ENCODE data around the gene CNST. TPM values are rescaled to one million over a fixed set of nuclear protein-coding genes. Genes with fewer than 3 reads are reported as not detected.

CNST gene
- total RNA-seq, 1 experiment from 2014 or later = 19.8 TPM

DNA sequence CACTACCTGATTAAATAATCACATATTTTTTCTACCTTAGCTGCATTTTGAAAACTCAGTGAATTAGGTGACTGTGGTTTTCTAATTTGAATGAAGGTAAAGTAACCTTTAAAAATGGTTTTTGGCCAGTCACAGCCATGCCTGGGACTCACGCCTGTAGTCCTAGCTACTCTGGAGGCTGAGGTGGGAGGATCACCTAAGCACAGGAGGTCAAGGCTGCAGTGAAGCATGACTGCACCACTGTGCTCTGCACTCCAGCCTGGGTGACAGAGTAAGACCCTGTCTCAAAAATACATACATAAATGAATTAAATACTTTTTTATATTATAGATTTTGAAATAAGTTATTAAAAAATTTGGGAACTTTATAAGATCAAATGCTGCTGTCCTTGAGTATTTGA is 5.7 kb downstream of the CNST start:
- Mint-ChIP-seq H3K27ac (no peak overlapping the region), H3K4me3 (no peak overlapping the region), H3K4me1 (peaks cover 7% of the 10 kb centered on the region in 2 experiments), H3K9me3 (no peaks in the 10 kb centered on the region), H3K36me3 (ENCODE audit: insufficient read depth in 1 of 3, low read depth in 3 of 3) (no peaks in the 10 kb centered on the region), H3K27me3 (ENCODE audit: low read depth) (no peaks in the 10 kb centered on the region)
- no CpG with 5 or more reads among the region's 1 CpG for WGBS (ENCODE audit: extremely low coverage, insufficient read length, low lambda C conversion rate)
- H4K91ac ChIP-seq (ENCODE audit: insufficient read length, low read depth, low read length) = no peak overlapping the region
- no peak overlapping the region for H3T11ph ChIP-seq (ENCODE audit: low read length)
- H2BK120ac ChIP-seq (ENCODE audit: low read depth, low read length, poor library complexity, severe bottlenecking) = no peak overlapping the region
- TF ChIP-seq, protein P1, sequence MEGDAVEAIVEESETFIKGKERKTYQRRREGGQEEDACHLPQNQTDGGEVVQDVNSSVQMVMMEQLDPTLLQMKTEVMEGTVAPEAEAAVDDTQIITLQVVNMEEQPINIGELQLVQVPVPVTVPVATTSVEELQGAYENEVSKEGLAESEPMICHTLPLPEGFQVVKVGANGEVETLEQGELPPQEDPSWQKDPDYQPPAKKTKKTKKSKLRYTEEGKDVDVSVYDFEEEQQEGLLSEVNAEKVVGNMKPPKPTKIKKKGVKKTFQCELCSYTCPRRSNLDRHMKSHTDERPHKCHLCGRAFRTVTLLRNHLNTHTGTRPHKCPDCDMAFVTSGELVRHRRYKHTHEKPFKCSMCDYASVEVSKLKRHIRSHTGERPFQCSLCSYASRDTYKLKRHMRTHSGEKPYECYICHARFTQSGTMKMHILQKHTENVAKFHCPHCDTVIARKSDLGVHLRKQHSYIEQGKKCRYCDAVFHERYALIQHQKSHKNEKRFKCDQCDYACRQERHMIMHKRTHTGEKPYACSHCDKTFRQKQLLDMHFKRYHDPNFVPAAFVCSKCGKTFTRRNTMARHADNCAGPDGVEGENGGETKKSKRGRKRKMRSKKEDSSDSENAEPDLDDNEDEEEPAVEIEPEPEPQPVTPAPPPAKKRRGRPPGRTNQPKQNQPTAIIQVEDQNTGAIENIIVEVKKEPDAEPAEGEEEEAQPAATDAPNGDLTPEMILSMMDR (conservative IDR thresholded peaks at IDR 0.05) = no peak
- no peaks in the 10 kb centered on the region for H3K27me3 ChIP-seq (ENCODE audit: insufficient read depth, low read length)
- H2BK12ac ChIP-seq (ENCODE audit: insufficient read length, low read depth, low read length) = no peak overlapping the region
- H2BK5ac ChIP-seq (ENCODE audit: insufficient read length, low read length) = no peak overlapping the region
- H2BK15ac ChIP-seq (ENCODE audit: low read depth, low read length) = no peak overlapping the region
- no peak for DNase-seq
- no peak overlapping the region for H3K56ac ChIP-seq (ENCODE audit: insufficient read length, low read depth, low read length)
- no peak overlapping the region for H3K23ac ChIP-seq (ENCODE audit: insufficient read length, low read depth, low read length)
- no peaks in the 10 kb centered on the region for H3K79me1 ChIP-seq (ENCODE audit: insufficient read depth, low read depth, low read length, poor library complexity, severe bottlenecking)
- H3K27ac ChIP-seq (ENCODE audit: insufficient read length, low read depth, low read length) = no peak overlapping the region
- no peak overlapping the region for H3K9ac ChIP-seq (ENCODE audit: extremely low read depth, insufficient read length, low read length)
- no peak overlapping the region for H2AFZ ChIP-seq (ENCODE audit: low read length)
- no peak overlapping the region for H3K4ac ChIP-seq (ENCODE audit: low read depth, low read length)
- peaks cover 5% of the 10 kb centered on the region; the same call in 1 of the 2 replicates for H3K79me2 ChIP-seq (ENCODE audit: insufficient read depth, low read length)
- no peaks in the 10 kb centered on the region for H4K20me1 ChIP-seq (ENCODE audit: control insufficient read depth, insufficient read depth, insufficient read length)
- H3K4me2 ChIP-seq (ENCODE audit: insufficient read depth, insufficient read length, low read length) = no peak overlapping the region
- no peaks in the 10 kb centered on the region for H3K23me2 ChIP-seq (ENCODE audit: insufficient read length, low read depth, low read length, poor library complexity, severe bottlenecking)
- H4K8ac ChIP-seq (replicated peaks; ENCODE audit: insufficient read length, low read depth, low read length) = no peak overlapping the region
- no peak overlapping the region for H3K18ac ChIP-seq (ENCODE audit: insufficient read length, low read depth, low read length)
- no peak overlapping the region for H3K14ac ChIP-seq (ENCODE audit: insufficient read depth, low read length)
- H4K5ac ChIP-seq (ENCODE audit: insufficient read length, low read depth, low read length) = no peak overlapping the region
- no peak overlapping the region for H2BK20ac ChIP-seq (ENCODE audit: low read depth, low read length, poor library complexity, severe bottlenecking)
- no peaks in the 10 kb centered on the region for H3K4me1 ChIP-seq (ENCODE audit: insufficient read depth, low read length)
- H3K9me3 ChIP-seq (ENCODE audit: control insufficient read depth, low read depth, low read length) = no peaks in the 10 kb centered on the region
- H2AK5ac ChIP-seq (ENCODE audit: insufficient read length, low read length) = no peak overlapping the region
